H9 (cell line): ENCODE measurements around the gene TYW5. TPM values are rescaled to one million over a fixed set of nuclear protein-coding genes. Genes with fewer than 3 reads are reported as not detected.

ENCODE experiments used
- DNase-seq: peaks from one replicate; pipeline ENCODE4 v3.0.0-alpha.2; 2017
- H2AFZ ChIP-seq: one replicate; pipeline ENCODE4 v1.6.1; 2013; ENCODE audit warnings: mild to moderate bottlenecking, low read length, control low read depth, moderate library complexity
- H2AK5ac ChIP-seq: 2 replicates; pipeline ENCODE4 v1.6.1; 2013; ENCODE audit warnings: low read length, control low read depth, mixed read lengths; ENCODE audit not compliant: insufficient read length
- H2BK120ac ChIP-seq: one replicate; pipeline ENCODE4 v1.6.1; 2013; ENCODE audit warnings: low read depth, mild to moderate bottlenecking, low read length, control low read depth, inconsistent platforms; ENCODE audit not compliant: poor library complexity, severe bottlenecking
- H2BK12ac ChIP-seq: 2 replicates; pipeline ENCODE4 v1.6.1; 2013; ENCODE audit warnings: low read length, control low read depth, mixed read lengths, low read depth; ENCODE audit not compliant: insufficient read length
- H2BK15ac ChIP-seq: 2 replicates; pipeline ENCODE4 v1.6.1; 2013; ENCODE audit warnings: low read depth, low read length, control low read depth
- H2BK20ac ChIP-seq: one replicate; pipeline ENCODE4 v1.6.1; 2013; ENCODE audit warnings: low read depth, mild to moderate bottlenecking, low read length, control low read depth, inconsistent platforms; ENCODE audit not compliant: poor library complexity, severe bottlenecking
- H2BK5ac ChIP-seq: 2 replicates; pipeline ENCODE4 v1.6.1; 2013; ENCODE audit warnings: low read length, control low read depth, mixed read lengths; ENCODE audit not compliant: insufficient read length
- H3K14ac ChIP-seq: 2 replicates; pipeline ENCODE4 v1.6.1; 2013; ENCODE audit warnings: low read length, control low read depth; ENCODE audit not compliant: insufficient read depth
- H3K18ac ChIP-seq: 2 replicates; pipeline ENCODE4 v1.6.1; 2013; ENCODE audit warnings: low read depth, mild to moderate bottlenecking, mixed read lengths, low read length, control low read depth; ENCODE audit not compliant: insufficient read length
- H3K23ac ChIP-seq: 2 replicates; pipeline ENCODE4 v1.6.1; 2013; ENCODE audit warnings: low read length, control low read depth, mixed read lengths, low read depth; ENCODE audit not compliant: insufficient read length
- H3K23me2 ChIP-seq: 2 replicates; pipeline ENCODE4 v1.6.1; 2013; ENCODE audit warnings: low read depth, mild to moderate bottlenecking, mixed read lengths, low read length, control low read depth; ENCODE audit not compliant: insufficient read length, poor library complexity, severe bottlenecking
- H3K27ac ChIP-seq: 2 replicates; pipeline ENCODE4 v1.5.1; 2013; ENCODE audit warnings: low read length, control low read depth, mixed read lengths, low read depth; ENCODE audit not compliant: insufficient read length
- H3K27me3 ChIP-seq: 2 replicates; pipeline ENCODE4 v1.6.1; 2013; ENCODE audit warnings: low read length, control low read depth, inconsistent platforms; ENCODE audit not compliant: insufficient read depth
- H3K4ac ChIP-seq: 2 replicates; pipeline ENCODE4 v1.6.1; 2013; ENCODE audit warnings: low read depth, mild to moderate bottlenecking, control low read depth, inconsistent platforms, low read length, moderate library complexity
- H3K4me1 ChIP-seq: 2 replicates; pipeline ENCODE4 v1.6.1; 2013; ENCODE audit warnings: low read length, control low read depth, inconsistent platforms; ENCODE audit not compliant: insufficient read depth
- H3K4me2 ChIP-seq: 2 replicates; pipeline ENCODE4 v1.6.1; 2013; ENCODE audit warnings: low read length, control low read depth, mixed read lengths; ENCODE audit not compliant: insufficient read length, insufficient read depth
- H3K56ac ChIP-seq: 2 replicates; pipeline ENCODE4 v1.6.1; 2013; ENCODE audit warnings: low read depth, mild to moderate bottlenecking, mixed read lengths, low read length, control low read depth; ENCODE audit not compliant: insufficient read length
- H3K79me1 ChIP-seq: 2 replicates; pipeline ENCODE4 v1.6.1; 2013; ENCODE audit warnings: low read depth, mild to moderate bottlenecking, moderate library complexity, low read length, control low read depth, inconsistent platforms; ENCODE audit not compliant: insufficient read depth, poor library complexity, severe bottlenecking
- H3K79me2 ChIP-seq: 2 replicates; pipeline ENCODE4 v1.6.1; 2013; ENCODE audit warnings: low read length, control low read depth, inconsistent platforms; ENCODE audit not compliant: insufficient read depth
- H3K9ac ChIP-seq: 2 replicates; pipeline ENCODE4 v1.6.1; 2013; ENCODE audit warnings: low read length, control low read depth, mixed read lengths; ENCODE audit not compliant: insufficient read length; ENCODE audit errors: extremely low read depth
- H3K9me3 ChIP-seq: one replicate; pipeline ENCODE4 v1.6.1; 2013; ENCODE audit warnings: low read depth, low read length, inconsistent platforms; ENCODE audit not compliant: control insufficient read depth
- H3T11ph ChIP-seq: one replicate; pipeline ENCODE4 v1.6.1; 2013; ENCODE audit warnings: mild to moderate bottlenecking, low read length, control low read depth, inconsistent platforms
- H4K20me1 ChIP-seq: one replicate; pipeline ENCODE4 v1.6.1; 2013; ENCODE audit not compliant: control insufficient read depth, insufficient read length, insufficient read depth
- H4K5ac ChIP-seq: 2 replicates; pipeline ENCODE4 v1.6.1; 2013; ENCODE audit warnings: low read depth, mild to moderate bottlenecking, mixed read lengths, low read length, control low read depth; ENCODE audit not compliant: insufficient read length
- H4K8ac ChIP-seq: replicated peaks from 2 replicates; pipeline ENCODE4 v1.6.1; 2013; ENCODE audit warnings: low read length, control low read depth, mixed read lengths, low read depth; ENCODE audit not compliant: insufficient read length
- H4K91ac ChIP-seq: 2 replicates; pipeline ENCODE4 v1.6.1; 2013; ENCODE audit warnings: low read depth, mild to moderate bottlenecking, moderate library complexity, mixed read lengths, low read length, control low read depth; ENCODE audit not compliant: insufficient read length
- H3K27ac Mint-ChIP-seq, 3 experiments: 2 replicates in 2 of 3; 3 replicates in 1 of 3; pipeline ENCODE4 v1.8.0; 2020 to 2021; ENCODE audit warnings: mixed read lengths in 3 of 3, mild to moderate bottlenecking in 1 of 3, moderate library complexity in 1 of 3
- H3K27me3 Mint-ChIP-seq: 2 replicates; pipeline ENCODE4 v1.8.0; 2021; ENCODE audit warnings: low read depth, mild to moderate bottlenecking, moderate library complexity, mixed read lengths
- H3K36me3 Mint-ChIP-seq, 3 experiments: 2 replicates in 2 of 3; 3 replicates in 1 of 3; pipeline ENCODE4 v1.8.0; 2020 to 2021; ENCODE audit warnings: low read depth in 3 of 3, mixed read lengths in 3 of 3; ENCODE audit not compliant: insufficient read depth in 1 of 3
- H3K4me1 Mint-ChIP-seq, 2 experiments: 2 replicates each; pipeline ENCODE4 v1.8.0; 2020; ENCODE audit warnings: mixed read lengths in 2 of 2
- H3K4me3 Mint-ChIP-seq, 2 experiments: 2 replicates in 1 of 2; 3 replicates in 1 of 2; pipeline ENCODE4 v1.8.0; 2020 to 2021; ENCODE audit warnings: mild to moderate bottlenecking in 2 of 2, mixed read lengths in 2 of 2, moderate library complexity in 1 of 2
- H3K9me3 Mint-ChIP-seq, 2 experiments: 2 replicates in 1 of 2; 3 replicates in 1 of 2; pipeline ENCODE4 v1.8.0; 2020; ENCODE audit warnings: mild to moderate bottlenecking in 2 of 2, mixed read lengths in 2 of 2, moderate library complexity in 1 of 2
- WGBS: extraction: QIAGEN DNeasy Blood & Tissue Kit; methylation state at CpG from one replicate; pipeline ENCODE4 v1.1.7; 2013; ENCODE audit warnings: missing lambda C conversion rate, low lambda C conversion rate, mixed read lengths; ENCODE audit not compliant: insufficient read length; ENCODE audit errors: extremely low coverage; 5-methylcytosine and 5-hydroxymethylcytosine counted together
- total RNA-seq: library from RNA; stranded (reverse); gene quantifications from 2 replicates; pipeline ENCODE4 v1.2.1, GENCODE V29; 2021
- TF ChIP-seq, protein P1 (sequence below): fragments of 200-600 bp; sonication (generic); conservative IDR thresholded peaks from 3 replicates; pipeline ENCODE4 v1.8.0; 2021; ENCODE audit warnings: antibody characterized with exemption, mild to moderate bottlenecking

TYW5 gene
- total RNA-seq, 1 experiment from 2014 or later = 17.7 TPM

DNA sequence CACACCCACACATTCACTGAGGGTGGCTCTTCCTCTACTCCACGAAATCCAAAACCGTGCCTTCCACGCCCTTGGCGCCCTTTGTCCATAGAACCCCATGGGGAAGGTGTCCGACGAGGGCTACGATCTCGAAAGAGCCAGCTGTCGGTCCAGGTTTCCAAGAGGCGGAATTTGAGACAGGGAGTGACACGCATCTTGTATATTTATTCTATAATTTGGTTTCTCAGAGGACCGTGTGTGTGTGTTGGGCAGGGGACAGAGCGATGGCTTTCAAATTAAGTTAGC lies 43.5 kb downstream of the TYW5 start:
- Histone ChIP-seq H4K91ac (no peak overlapping the region), H3T11ph (no peak overlapping the region), H3K18ac (peak overlapping the region; percentile 94), H2AFZ (no peak overlapping the region), H2BK20ac (no peak overlapping the region), H3K4ac (no peak overlapping the region), H2BK120ac (no peak overlapping the region), H3K14ac (peak overlapping the region; percentile 95), H3K4me1 (no peaks in the 10 kb centered on the region; the same call in 1 of the 2 replicates), H3K56ac (no peak overlapping the region), H2AK5ac (no peak overlapping the region), H3K9ac (peak overlapping the region; percentile 83), H2BK15ac (no peak overlapping the region), H4K5ac (no peak overlapping the region), H2BK12ac (no peak overlapping the region), H2BK5ac (no peak overlapping the region), H3K79me1 (peaks cover 5% of the 10 kb centered on the region), H3K79me2 (peaks cover 33% of the 10 kb centered on the region; the same call in 1 of the 2 replicates), H3K27me3 (no peaks in the 10 kb centered on the region), H3K23me2 (peaks cover 10% of the 10 kb centered on the region), H4K20me1 (no peaks in the 10 kb centered on the region), H3K9me3 (peaks cover 12% of the 10 kb centered on the region), H3K23ac (no peak overlapping the region), H3K27ac (no peak overlapping the region), H4K8ac (no peak overlapping the region), H3K4me2 (peak overlapping the region; percentile 76)
- Mint-ChIP-seq H3K4me1 (peaks cover 17 to 27% of the 10 kb centered on the region in 2 experiments), H3K27me3 (no peaks in the 10 kb centered on the region; the same call in 1 of the 2 replicates), H3K9me3 (peaks cover 17 to 18% of the 10 kb centered on the region in 2 experiments), H3K27ac (peak overlapping the region; percentile 98 to 99 (median 98)), H3K4me3 (peak overlapping the region; percentile 97 to 98), H3K36me3 (peaks cover 30 to 37% (median 33%) of the 10 kb centered on the region in 3 experiments)
- no CpG with 5 or more reads among the region's 13 CpGs for WGBS
- TF ChIP-seq, protein P1, sequence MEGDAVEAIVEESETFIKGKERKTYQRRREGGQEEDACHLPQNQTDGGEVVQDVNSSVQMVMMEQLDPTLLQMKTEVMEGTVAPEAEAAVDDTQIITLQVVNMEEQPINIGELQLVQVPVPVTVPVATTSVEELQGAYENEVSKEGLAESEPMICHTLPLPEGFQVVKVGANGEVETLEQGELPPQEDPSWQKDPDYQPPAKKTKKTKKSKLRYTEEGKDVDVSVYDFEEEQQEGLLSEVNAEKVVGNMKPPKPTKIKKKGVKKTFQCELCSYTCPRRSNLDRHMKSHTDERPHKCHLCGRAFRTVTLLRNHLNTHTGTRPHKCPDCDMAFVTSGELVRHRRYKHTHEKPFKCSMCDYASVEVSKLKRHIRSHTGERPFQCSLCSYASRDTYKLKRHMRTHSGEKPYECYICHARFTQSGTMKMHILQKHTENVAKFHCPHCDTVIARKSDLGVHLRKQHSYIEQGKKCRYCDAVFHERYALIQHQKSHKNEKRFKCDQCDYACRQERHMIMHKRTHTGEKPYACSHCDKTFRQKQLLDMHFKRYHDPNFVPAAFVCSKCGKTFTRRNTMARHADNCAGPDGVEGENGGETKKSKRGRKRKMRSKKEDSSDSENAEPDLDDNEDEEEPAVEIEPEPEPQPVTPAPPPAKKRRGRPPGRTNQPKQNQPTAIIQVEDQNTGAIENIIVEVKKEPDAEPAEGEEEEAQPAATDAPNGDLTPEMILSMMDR = no peak
- DNase-seq = no peak
